SKM-1 treated with dmso at 0.1 percent for 144 hours (cell line): ENCODE measurements around the gene SFXN5.

Experiments
- DNase-seq: peaks from one replicate; lab custom pipeline; 2025; ENCODE audit not compliant: unreplicated experiment; lab: John Stamatoyannopoulos, UW

The SFXN5 gene

DNA sequence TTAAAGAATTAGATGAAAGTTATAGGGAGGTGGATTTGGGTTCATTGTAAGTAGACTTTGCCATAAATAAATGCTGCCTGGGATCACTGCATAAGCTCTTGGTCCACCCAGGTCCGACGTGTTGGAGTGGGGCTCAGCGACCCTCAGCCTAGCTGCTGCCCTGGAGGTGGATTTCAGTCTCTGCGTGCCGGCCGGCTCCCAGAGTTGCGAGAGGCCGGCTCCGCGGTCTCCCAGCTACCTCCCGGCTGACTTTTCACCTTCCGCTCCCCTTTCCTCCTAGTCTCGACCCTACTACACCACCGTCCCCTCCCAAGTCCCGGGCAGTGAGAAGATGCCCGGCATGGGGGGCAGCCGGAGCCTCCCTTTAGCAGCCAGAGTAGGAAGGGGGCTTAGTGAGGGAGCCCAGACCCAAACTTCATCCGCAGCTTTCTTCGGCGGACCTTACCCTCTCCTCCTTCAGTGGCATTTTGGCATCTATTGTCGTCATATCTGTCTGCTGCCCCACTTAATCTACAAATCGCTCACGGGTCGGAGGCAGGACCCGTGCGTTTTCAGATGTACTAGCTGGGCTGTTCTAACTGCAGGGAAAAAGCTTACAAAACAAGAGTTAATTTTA, 146.1 kb downstream of the SFXN5 start:
- DNase-seq, result no peak

DNA sequence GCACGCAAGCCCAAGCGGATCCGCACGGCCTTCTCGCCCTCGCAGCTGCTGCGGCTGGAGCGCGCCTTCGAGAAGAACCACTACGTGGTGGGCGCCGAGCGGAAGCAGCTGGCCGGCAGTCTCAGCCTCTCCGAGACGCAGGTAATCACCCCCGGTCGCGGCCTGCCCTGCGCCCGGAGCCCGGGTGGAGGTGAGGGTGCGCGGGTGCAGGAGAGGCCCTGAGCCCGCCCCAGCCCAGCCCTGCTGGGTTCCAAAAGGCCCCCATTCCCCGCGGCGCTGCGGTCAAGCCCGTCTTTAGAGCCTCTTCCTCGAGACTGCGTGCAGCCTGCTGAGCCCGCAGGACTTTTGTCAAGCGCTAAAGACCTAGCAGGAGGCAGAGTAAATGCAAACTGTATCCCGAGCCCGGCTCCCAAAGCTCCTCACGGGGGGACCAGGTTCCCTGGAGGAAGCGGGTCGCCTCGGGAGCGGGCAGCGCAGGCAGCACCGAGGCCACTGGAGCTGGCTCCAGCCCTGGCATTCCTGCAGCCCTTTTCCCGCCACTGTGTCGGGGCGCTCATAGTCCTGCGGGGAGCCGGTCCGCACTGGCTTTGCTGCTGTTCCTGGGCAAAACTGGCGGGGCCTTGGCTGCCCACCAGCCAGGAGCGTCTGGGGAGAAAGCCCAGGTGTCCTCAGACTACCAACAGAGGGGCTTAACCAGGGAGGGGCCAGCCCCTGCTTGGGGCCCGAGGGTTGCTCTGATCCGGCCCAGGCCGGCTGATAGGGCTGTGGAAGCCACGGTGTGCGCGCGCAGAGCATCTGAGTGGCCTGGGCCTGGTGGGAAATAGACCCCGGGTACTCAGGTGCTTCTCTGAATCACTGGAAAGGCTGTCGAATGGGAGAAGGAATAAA, 146.9 kb downstream of the SFXN5 start:
- no peak for DNase-seq

DNA sequence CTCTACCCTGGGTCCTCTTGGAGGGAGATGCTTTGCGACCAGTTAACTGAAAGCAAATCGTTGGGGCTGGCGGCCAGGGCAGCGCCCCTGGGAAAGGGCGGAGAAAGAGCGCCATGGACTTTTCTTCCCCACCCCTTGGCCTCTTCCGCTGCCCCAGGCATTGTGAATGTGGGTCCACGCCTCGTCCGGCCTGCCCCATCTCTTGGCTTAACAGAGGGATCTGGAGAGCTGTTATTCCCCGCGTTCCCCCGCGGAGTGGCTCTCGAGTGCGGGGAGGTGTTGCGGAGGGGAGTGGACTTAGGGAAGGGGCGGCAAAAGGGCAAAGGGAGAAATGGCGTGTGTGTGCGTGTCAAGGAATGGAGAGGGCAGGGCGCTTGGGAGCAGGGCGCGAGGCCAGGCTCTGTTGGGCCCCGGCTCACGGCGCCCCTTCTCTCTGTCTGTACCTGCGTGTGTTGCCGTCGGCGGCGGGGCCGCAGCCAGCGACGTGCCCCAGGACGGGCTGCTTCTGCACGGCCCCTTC, 147.6 kb downstream of the SFXN5 start:
- DNase-seq, result no peak

DNA sequence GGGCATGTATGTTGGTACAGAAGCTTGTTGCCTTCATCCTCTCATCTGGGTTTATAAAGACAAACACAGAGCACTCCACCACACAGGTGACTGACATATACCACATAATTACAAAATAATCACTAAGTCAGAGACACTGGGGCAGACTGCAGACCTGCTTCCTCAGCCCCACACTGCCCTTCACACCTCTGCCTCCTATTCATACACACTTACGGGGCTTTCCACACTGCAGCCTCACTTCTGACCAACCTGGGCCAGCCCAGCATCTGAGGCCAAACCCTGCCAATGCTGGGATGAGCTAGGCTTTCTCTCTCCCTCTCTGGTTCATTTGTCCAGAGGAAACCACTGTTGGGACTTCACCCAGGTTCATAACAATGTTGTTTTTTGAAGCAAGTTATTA, 149.7 kb downstream of the SFXN5 start:
- DNase-seq, result no peak

DNA sequence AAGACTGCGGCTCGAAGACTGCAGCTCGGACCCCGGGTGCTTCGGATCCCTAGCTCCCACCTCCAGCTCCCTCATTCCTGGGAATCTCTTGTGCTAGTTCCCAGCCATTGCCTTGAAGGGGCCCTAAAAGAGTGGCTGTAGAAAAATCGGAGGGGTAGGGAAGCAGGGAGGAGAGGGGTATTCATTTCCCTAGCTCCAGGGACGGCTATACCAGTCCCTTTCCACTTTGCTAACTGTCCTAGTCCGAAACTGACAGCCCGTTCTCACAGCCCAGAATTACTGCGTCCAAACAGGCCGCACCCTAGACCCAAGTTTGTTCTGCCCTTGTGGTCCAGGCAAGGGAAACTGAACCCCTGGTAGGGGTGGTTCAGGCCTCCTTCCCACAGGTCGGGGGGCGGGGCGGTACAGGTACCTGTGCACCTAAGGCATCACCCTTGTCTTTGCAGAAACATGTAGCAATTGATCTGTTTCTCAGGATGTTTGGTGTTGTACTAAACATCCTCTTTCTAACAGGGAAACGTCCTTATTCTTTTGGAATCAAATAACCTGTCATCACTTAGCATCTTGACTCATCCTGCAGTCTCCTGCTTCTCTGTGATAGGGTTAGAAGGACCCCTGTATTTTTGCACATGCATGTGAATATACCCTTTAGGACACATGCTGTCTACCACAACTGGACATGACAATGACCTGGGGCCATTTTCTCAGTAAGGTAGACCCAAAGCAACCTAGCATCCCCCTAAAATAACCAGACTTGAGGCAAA, 150.2 kb downstream of the SFXN5 start:
- DNase-seq, result no peak

DNA sequence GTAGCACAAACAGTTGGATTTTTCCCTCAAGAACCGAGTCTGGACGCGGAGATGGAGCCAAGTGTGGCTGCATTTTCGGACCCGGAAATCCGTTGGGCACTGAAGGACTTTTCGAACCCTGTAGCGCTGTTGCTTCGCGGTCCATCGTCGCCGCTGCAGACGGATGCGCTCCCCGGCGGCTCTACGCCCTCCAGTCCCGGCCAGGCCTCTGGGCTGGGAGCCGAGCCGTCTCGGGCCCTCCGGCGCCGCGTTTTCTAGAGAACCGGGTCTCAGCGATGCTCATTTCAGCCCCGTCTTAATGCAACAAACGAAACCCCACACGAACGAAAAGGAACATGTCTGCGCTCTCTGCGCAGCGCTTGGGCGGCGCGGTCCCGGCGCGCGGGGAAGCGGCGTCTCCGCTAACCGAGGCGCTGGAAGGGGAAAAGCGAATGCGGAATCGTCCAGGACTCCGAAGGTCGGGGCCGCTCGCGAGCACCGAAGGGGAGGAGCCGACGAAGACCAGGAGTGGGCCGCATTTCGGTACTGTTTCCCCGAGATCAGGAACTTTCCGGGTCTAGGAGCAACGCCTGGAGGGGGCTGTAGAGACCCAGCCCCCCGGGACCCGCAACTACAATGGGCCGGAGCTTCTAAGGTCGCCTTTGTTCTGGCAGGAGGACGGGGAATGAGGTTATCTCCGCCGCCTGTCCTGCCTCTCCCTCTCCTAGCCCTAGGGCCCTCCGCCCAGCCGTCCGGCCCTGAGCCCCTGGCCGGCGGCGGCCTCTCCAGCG, 151.0 kb downstream of the SFXN5 start:
- DNase-seq, result no peak

DNA sequence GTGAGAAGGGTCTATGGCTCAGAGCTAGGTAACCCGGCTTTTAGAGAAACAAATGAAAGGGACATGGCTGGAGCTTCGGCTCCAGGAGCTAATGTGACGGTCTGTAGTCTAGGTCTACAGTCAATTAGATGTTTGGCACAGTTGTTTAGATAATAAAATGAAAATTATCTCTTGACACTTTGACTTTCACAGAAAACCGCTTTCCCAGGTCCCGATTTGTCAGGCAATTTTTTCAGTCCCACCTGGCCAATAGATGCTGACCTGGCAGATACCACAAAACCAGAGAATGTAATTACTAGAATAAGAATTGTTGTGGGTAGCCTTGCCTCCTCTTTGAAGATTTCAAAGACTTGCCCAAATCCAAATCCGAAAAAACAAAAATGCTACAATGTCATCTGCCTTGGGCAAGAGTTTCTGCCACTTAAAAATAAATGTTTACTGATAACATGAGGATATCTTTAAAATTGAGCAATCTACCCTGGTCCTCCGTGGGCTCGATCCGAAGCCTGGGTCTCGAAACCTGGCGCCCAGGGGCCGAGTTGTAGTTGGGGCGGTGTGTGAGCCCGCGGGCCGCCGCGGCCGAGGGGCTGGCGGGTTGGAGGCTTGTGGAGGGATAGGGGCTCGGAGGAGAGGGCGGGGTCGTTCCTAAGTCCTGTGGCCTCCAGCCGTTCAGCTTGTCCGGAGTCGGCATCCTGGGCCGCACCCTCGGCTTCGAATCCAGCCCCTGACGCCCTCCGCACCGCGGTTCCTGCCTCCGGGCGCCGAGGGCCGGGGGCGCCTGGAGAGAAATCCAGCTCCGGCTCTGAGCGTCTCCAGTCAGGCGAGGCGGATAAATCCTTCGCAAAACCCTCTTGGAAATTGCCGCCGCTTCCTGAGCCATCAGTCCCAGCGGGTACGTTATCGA, 151.8 kb downstream of the SFXN5 start:
- no peak for DNase-seq

DNA sequence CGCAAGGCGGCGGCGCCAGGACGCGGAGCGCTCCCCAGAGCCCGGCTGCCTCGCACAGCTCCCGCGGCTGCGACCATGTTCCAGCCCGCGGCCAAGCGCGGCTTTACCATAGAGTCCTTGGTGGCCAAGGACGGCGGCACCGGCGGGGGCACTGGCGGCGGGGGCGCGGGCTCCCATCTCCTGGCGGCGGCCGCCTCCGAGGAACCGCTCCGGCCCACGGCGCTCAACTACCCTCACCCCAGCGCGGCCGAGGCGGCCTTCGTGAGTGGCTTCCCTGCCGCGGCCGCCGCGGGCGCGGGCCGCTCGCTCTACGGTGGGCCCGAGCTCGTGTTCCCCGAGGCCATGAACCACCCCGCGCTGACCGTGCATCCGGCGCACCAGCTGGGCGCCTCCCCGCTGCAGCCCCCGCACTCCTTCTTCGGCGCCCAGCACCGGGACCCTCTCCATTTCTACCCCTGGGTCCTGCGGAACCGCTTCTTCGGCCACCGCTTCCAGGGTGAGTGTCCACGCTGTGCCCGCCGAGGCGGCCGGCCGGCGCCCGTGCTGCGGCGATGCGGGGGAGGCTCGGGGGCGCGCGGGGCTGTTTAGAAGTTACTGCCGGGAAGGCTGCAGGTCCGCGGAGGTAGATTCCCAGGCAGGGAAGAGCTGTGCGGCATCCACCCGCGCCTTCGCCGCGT, 153.5 kb downstream of the SFXN5 start:
- DNase-seq, result no peak

DNA sequence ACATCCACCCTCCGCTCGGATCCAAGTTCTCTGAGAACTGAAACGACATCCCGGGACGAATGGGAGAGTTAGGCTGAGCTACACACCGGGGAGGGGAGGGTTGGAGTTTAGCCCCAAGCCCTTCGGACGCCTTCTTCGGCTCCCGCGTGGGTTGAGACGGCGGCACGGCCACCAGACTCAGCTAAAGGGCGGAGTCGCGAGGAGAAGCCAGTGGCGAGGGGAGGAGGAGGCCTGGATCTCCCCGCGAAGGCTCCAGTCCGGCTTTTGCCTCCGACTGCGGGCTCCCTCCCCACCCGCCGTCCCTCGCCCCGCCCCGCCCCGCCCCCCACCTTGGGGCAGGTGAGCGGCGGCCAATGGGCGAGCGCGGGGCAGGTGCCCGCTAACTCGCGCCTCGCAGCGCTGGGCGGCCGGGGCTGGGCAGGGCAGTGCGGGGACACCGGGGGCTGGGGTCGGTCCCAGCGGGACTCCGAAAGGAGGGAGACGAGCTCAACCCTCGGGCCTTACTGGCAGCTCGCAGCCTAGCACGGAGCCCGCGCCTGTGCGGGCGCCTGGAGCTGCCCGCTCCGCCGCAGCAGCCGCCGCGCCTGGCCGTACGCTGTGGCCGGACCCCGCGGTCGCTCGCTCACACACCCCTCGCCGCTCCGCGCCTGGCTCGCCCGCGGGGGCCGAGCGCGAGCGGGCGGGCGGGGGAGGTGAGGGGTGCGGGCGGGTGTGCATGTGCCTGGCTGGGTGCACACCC, 154.2 kb downstream of the SFXN5 start, which contains the start of gene EMX1:
Gene EMX1 (plus strand): TSS at position 382 of the 739 bp plus-strand sequence. CDS start 334 bp downstream, at position 716.
- DNase-seq, result no peak

DNA sequence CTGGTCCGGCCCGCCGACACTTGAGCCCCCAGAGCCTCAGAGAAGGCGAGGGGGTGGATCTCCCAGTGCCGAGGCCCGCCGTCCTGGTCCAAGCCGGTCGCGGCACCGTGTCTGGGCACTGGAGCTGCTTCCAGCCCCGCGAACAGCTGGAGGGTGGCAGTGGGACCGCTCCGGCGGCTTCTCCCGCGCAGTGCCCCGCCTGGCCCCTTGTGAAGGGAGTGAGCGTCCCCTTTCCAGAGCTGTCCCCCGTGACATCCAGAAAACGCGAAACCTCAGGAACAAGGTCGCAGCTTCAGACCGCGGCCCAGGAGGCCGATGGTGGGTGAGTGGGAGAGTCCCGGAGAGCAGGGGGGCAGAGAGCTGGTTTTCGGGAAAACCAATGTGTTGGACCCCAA, 154.8 kb downstream of the SFXN5 start:
- no peak for DNase-seq

DNA sequence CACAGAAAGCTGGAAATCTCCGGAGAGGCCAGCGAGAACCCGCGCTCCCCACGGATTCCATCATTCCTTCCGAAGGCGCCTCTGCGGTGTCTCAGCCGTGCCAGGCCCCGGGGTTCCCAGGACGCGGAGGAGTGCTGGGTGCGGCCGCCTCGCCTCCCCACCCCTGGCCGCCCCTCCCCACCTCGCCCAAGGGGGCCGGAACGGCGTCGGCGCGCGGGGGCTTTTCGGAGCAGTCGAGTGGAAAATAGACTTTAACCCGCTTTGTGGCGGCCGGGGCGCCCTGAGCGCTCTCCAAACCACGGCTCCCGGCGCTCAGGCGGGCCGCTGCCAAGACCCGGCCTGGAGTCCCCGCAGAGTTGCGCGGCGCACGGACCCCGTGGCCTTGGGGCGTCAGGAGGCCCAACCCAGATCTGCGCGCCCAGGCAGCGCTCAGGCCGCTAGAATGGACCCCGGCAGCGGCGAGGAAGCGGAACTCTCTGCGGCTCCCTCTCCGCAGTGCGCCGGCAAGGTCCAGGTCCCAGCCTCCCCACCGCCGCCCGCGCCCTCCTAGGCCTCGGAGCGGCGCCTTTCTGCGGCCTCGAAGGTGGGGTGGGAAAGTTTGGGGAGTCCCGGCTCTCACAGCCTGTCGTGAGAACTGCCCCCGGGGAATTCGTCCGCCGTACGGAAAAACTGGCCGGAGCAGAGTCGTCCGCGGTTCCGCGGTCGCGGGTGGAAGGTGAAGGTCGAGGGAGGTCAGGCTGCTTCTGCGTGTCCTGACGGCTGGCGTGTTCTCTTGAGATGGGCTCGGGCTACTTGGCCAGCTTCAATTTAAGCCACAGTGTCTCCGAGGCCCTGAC, 155.4 kb downstream of the SFXN5 start:
- no peak for DNase-seq

DNA sequence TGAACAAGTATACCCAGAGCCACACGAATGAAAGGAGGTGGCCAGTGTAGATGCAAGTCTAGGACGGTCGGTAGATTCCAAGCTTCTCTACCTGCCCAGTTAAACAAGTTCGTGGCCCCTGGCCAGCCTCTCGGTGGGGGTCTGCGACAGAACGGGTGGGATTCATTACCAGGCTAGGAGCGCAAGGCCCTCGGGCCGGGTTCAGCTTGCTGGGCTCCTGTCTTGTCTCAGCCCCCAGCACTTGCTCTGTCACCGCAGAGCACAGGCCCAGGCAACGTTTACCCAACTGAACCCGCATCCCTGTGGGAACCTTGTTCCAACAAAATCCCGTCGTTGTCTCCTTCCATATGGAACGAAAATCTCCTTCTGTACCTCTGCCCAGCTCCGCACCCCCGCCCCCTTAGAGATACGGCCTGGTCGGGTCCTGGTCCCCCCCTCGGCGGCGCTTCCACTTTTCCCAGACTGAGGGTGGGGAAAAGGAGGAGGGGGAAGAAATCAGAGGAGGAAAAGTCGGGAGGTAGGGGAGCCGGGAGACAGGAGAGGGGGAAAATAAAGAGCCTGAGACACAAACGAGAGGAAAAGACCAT, 156.1 kb downstream of the SFXN5 start:
- DNase-seq, result no peak

DNA sequence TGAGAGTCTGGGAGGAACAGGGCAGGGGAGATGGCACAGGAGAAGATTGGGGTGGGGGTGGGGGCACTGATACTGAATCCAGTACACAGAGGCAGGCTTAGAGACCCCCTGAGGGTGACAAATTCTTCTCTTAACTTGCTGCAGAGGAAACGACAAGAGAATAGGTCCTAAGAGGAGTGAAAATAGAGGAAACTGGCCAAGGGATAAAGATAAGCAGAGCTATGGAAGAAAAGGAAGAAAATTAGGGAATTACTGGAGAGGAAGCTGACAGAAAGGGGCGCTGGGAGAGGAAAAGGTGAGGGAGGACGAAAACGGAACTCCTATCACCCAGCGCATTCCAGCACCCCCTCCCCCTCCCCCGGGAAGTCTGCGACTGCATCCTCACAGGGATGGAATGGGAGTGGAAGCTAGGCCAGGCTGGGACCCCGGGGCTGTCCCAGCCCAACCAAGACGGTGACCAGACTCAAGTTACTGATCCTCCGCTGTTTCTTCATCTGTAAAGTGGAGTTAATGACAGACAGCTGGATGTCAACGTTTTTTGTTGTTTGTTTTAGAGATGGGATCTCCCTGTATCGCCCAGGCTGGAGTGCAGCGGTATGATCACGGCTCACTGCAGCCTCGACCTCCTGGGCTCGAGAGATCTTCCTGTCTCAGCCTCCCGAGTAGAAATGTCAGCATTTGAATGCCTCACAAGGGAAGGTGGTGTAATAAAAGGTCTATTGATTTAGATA, 156.8 kb downstream of the SFXN5 start:
- no peak for DNase-seq

DNA sequence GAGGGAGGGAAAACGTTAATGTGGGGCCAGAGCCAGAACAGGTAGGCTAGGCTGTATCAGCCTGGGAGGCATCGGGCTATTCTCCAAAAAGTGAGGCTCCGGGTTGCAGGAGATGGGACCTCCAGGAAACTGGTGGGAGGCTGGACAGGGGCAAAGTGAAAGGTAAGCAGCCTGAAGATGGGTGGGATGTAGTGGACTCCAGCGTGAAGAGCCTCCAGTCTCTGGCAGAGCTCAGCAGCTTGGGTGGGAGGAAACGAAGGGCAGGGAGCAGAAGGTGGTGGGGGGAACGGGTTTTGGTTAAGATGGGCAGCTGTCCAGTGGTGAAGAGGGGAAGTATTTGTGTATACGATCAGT, 157.3 kb downstream of the SFXN5 start:
- no peak for DNase-seq

DNA sequence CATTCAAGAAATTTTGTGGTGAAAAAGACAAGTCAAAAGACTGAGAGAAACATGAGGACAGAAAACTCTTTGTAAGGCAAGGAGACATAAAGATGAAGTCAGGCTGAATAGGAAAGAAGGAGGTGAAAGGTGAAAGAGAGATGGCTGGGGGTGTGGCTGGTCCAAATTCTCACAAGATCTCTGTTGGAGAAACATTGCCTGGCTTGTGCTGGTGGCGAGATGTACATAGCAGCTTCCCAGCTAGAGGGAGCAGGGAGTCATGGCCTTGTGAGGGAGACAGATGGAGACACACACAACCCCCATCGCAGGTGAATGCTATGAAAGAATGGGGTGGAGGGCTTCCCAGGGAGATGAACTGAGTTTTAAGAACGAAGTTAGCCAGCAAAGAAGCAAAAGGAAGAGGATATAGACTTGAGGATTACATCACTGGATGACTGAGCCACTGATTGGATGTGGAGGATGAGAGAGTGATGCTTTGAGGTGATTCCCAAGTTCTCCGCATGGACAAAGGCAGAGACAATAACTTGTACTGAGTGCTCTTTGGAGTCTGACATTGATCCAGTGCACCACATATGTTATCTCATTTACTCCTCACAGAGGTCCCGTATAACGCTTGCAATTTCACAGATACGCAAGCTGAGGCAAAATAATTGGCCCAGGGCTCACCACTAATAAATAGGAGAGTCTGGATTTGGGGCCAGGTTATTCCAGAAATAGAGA, 157.9 kb downstream of the SFXN5 start:
- DNase-seq, result no peak

DNA sequence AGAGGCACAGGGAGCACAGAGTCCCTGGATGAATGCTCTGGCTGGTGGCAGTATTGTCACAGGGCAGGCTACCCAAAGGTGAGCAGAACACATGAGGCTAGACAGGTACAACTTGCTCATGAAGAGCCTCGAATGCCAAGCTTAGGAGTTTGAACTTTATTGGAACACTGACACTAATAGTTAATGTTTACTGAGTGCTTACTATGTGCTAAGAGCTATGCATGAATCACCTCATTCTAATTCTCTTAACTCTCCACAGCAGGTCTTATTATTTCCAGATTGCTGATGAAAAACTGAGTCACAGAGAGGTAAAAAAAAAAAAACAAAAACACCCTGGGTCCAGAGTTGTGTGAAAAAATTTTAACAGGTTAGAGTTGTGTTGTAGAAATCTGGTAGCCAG, 160.3 kb downstream of the SFXN5 start:
- DNase-seq, result no peak
